ENCODE results near the gene SLC39A3. TPM values are rescaled to one million over a fixed set of nuclear protein-coding genes. Genes with fewer than 3 reads are reported as not detected.

The SLC39A3 gene
- total and polyA plus RNA-seq, 2 donors (not counting 1 experiment from before 2014, with no cell fraction given): 23.9 to 28.2 TPM

- TF ChIP-seq EZH2 (IDR thresholded peaks at IDR 0.05; ENCODE audit: low read length, missing control alignments) (no peak), CTCF (conservative IDR thresholded peaks at IDR 0.05 in 1 of 2, IDR thresholded peaks at IDR 0.05 in 1 of 2; ENCODE audit: low read depth in 1 of 2, low read length in 2 of 2) (no peak)
- H3K9me3 ChIP-seq (ENCODE audit: control insufficient read depth, insufficient read depth, low read depth, low read length): no peaks in the 10 kb centered on the region
- no peak overlapping the region for H3K4me2 ChIP-seq (ENCODE audit: extremely low read depth, insufficient read depth, low read length)
- no peak overlapping the region for H3K9ac ChIP-seq (ENCODE audit: insufficient read depth, low read length)
- no peak for DNase-seq (ENCODE audit: low read depth in 2 of 2)
- H3K27me3 ChIP-seq (ENCODE audit: control insufficient read depth, insufficient read depth, low read length): no peaks in the 10 kb centered on the region
- no peak overlapping the region for H3K27ac ChIP-seq (ENCODE audit: insufficient read depth, low read length)
- H3K4me3 ChIP-seq (replicated peaks in 1 of 4; ENCODE audit: control extremely low read depth in 1 of 4, insufficient read depth in 1 of 4, low read depth in 3 of 4, low read length in 4 of 4): no peak overlapping the region
- H3K36me3 ChIP-seq (ENCODE audit: control insufficient read depth, insufficient read depth, low read length): no peaks in the 10 kb centered on the region
- no peaks in the 10 kb centered on the region for H3K79me2 ChIP-seq (ENCODE audit: control insufficient read depth, insufficient read depth, low read length)
- no peaks in the 10 kb centered on the region for H4K20me1 ChIP-seq (ENCODE audit: control insufficient read depth, extremely low read depth, insufficient read depth, low read length)
- no peak overlapping the region for H2AFZ ChIP-seq (ENCODE audit: low read length)
- H3K4me1 ChIP-seq (ENCODE audit: control insufficient read depth, extremely low read depth, insufficient read depth, low read length): no peaks in the 10 kb centered on the region
These were observed 56.3 kb downstream of the SLC39A3 start for GRCh38 chr19:2683430-2684003.

Other genes with a start within 250 kb of the SLC39A3 start
- gene GNG7, start 37.3 kb downstream of the SLC39A3 start, total RNA-seq: 0.51 and 0.83 TPM in 2 replicates
- 0.27 and 0.32 TPM in 2 replicates for gene GNG7, start 37.3 kb downstream of the SLC39A3 start, polyA plus RNA-seq
- gene DIRAS1, start 18.6 kb downstream of the SLC39A3 start, total RNA-seq: 11.3 and 19.0 TPM in 2 replicates
- gene DIRAS1, start 18.6 kb downstream of the SLC39A3 start, polyA plus RNA-seq: 5.2 and 7.3 TPM in 2 replicates
- gene SGTA, start 43.3 kb upstream of the SLC39A3 start, total RNA-seq: 24.1 and 26.8 TPM in 2 replicates
- 33.4 and 56.0 TPM in 2 replicates for gene SGTA, start 43.3 kb upstream of the SLC39A3 start, polyA plus RNA-seq
- 28.8 and 49.5 TPM in 2 replicates for gene THOP1, start 45.5 kb upstream of the SLC39A3 start, total RNA-seq
- 23.6 and 48.1 TPM in 2 replicates for gene THOP1, start 45.5 kb upstream of the SLC39A3 start, polyA plus RNA-seq
- gene ZNF554, start 79.9 kb upstream of the SLC39A3 start, total RNA-seq: 4.9 and 5.8 TPM in 2 replicates
- 1.0 and 2.0 TPM in 2 replicates for gene ZNF554, start 79.9 kb upstream of the SLC39A3 start, polyA plus RNA-seq
- 4.6 and 5.9 TPM in 2 replicates for gene ZNF555, start 101.5 kb upstream of the SLC39A3 start, total RNA-seq
- gene ZNF555, start 101.5 kb upstream of the SLC39A3 start, polyA plus RNA-seq: 3.8 and 5.0 TPM in 2 replicates
- under 0.01 and 0.17 TPM in 2 replicates for gene ZNF556, start 127.3 kb upstream of the SLC39A3 start, total RNA-seq
- gene ZNF556, start 127.3 kb upstream of the SLC39A3 start, polyA plus RNA-seq: 0.02 and 0.09 TPM in 2 replicates
- 4.1 and 5.3 TPM in 2 replicates for gene ZNF57, start 160.9 kb upstream of the SLC39A3 start, total RNA-seq
- 2.2 and 2.8 TPM in 2 replicates for gene ZNF57, start 160.9 kb upstream of the SLC39A3 start, polyA plus RNA-seq
- gene ZNF77, start 205.0 kb upstream of the SLC39A3 start, total RNA-seq: 3.9 and 5.0 TPM in 2 replicates
- gene ZNF77, start 205.0 kb upstream of the SLC39A3 start, polyA plus RNA-seq: 3.3 and 4.0 TPM in 2 replicates
- gene TLE6, start 237.5 kb upstream of the SLC39A3 start, total RNA-seq: 0.51 and 1.7 TPM in 2 replicates
- gene TLE6, start 237.5 kb upstream of the SLC39A3 start, polyA plus RNA-seq: 0.24 and 0.56 TPM in 2 replicates